K562 (cell line): ENCODE measurements around the gene ASRGL1. TPM values are rescaled to one million over a fixed set of nuclear protein-coding genes. Genes with fewer than 3 reads are reported as not detected.

ENCODE experiments used
- ATAC-seq: fragments of 200-7000 bp; cut with Tn5 transposase; 3 replicates; pipeline ENCODE4 v1.9.1; 2020; ENCODE audit warnings: moderate library complexity
- BruUV-seq: library from RNA; stranded (reverse); fragments of 400-500 nt; replicated peaks from 2 replicates; lab custom pipeline; 2021; lab: Mats Ljungman, UMichigan
- CTCF ChIA-PET: fragments of 300-600 bp; formaldehyde crosslinking; extraction: SDS; loops from one replicate; lab custom pipeline; 2021; ENCODE audit warnings: low intra/inter-chr PET ratio; lab: Yijun Ruan, JAX
- POLR2A ChIA-PET: fragments of 300-600, 350-650 bp; sonication (Branson Sonifier 250); formaldehyde crosslinking; extraction: SDS; loops from one replicate; lab custom pipeline; 2021; ENCODE audit warnings: antibody characterized with exemption, inconsistent platforms; lab: Yijun Ruan, JAX
- DNase-seq, 4 experiments: peaks; one replicate each; pipeline versions ENCODE4 v3.0.0 to v3.0.0-alpha.2; 2011 to 2018; ENCODE audit warnings: low spot score in 3 of 4, mixed read lengths in 3 of 4; ENCODE audit errors: extremely low read depth in 1 of 4
- FAIRE-seq: peaks from 2 replicates; lab custom pipeline; 2011; peaks lifted over from hg19 to GRCh38; lab: Jason Lieb, UNC
- H2AFZ ChIP-seq: 2 replicates; pipeline ENCODE4 v1.6.0; 2011; ENCODE audit warnings: low read depth, low read length, control low read depth, inconsistent platforms
- H3K27ac ChIP-seq: fragments of 200-600 bp; 3 replicates; pipeline ENCODE4 v1.8.0; 2011; ENCODE audit warnings: low read depth, mild to moderate bottlenecking, control low read depth, inconsistent platforms, low read length, moderate library complexity, mixed read lengths; ENCODE audit errors: extremely low read depth
- H3K27me3 ChIP-seq, 2 experiments: fragments of 300-600 bp in 1 of 2; 2 replicates in 1 of 2; 3 replicates in 1 of 2; pipeline versions ENCODE4 v1.6.0 to v1.8.0; 2011; ENCODE audit warnings: inconsistent platforms in 2 of 2, low read length in 2 of 2, mild to moderate bottlenecking in 1 of 2, mixed read lengths in 1 of 2, moderate library complexity in 1 of 2; ENCODE audit not compliant: control insufficient read depth in 2 of 2, insufficient read depth in 2 of 2
- H3K36me3 ChIP-seq: fragments of 300-600 bp; 3 replicates; pipeline ENCODE4 v1.8.0; 2011; ENCODE audit warnings: mild to moderate bottlenecking, low read length, inconsistent platforms; ENCODE audit not compliant: control insufficient read depth, insufficient read depth
- H3K4me1 ChIP-seq, 2 experiments: fragments of 200-600 bp in 1 of 2; replicated peaks in 1 of 2; 2 replicates in 1 of 2; 3 replicates in 1 of 2; pipeline versions ENCODE4 v1.5.1 to v1.8.0; 2011; ENCODE audit warnings: inconsistent platforms in 2 of 2, low read length in 2 of 2, mild to moderate bottlenecking in 1 of 2, mixed read lengths in 1 of 2, moderate library complexity in 1 of 2; ENCODE audit not compliant: control insufficient read depth in 2 of 2, insufficient read depth in 2 of 2
- H3K4me2 ChIP-seq: 2 replicates; pipeline ENCODE4 v1.6.1; 2011; ENCODE audit warnings: low read length, control low read depth, inconsistent platforms, mixed read lengths; ENCODE audit not compliant: insufficient read depth
- H3K4me3 ChIP-seq: fragments of 200-600 bp; sonication (generic), shearing (Covaris generic); 2 replicates; pipeline ENCODE4 v1.5.1; 2016; ENCODE audit warnings: control low read depth, inconsistent platforms
- H3K79me2 ChIP-seq: fragments of 200-600 bp; 3 replicates; pipeline ENCODE4 v1.8.0; 2011; ENCODE audit warnings: low read length, inconsistent platforms; ENCODE audit not compliant: control insufficient read depth, insufficient read depth
- H3K9ac ChIP-seq, 2 experiments: 2 replicates each; pipeline versions ENCODE4 v1.6.0 to v1.6.1; 2011; ENCODE audit warnings: low read depth in 2 of 2, low read length in 2 of 2, control low read depth in 1 of 2, inconsistent platforms in 1 of 2, mild to moderate bottlenecking in 1 of 2, mixed read lengths in 1 of 2; ENCODE audit not compliant: insufficient read depth in 1 of 2
- H3K9me1 ChIP-seq: one replicate; pipeline ENCODE4 v1.6.0; 2011; ENCODE audit warnings: inconsistent platforms, mild to moderate bottlenecking, low read length, moderate library complexity; ENCODE audit not compliant: control insufficient read depth, insufficient read depth
- H3K9me3 ChIP-seq: replicated peaks from 2 replicates; pipeline ENCODE4 v1.5.1; 2011; ENCODE audit warnings: low read depth, low read length, inconsistent platforms; ENCODE audit not compliant: control insufficient read depth, insufficient read depth
- H4K20me1 ChIP-seq: replicated peaks from 2 replicates; pipeline ENCODE4 v1.6.1; 2011; ENCODE audit warnings: low read length, inconsistent platforms, mixed read lengths; ENCODE audit not compliant: control insufficient read depth, insufficient read depth
- PCBP2 ChIP-seq: fragments of 200-400 bp; formaldehyde crosslinking; IDR thresholded peaks from 2 replicates; pipeline ENCODE4 v1.6.1; 2018; ENCODE audit warnings: low read length, low read depth, mild to moderate bottlenecking, moderate library complexity; ENCODE audit not compliant: poor library complexity, severe bottlenecking
- WGBS: fragments of 100-300 bp; shearing (Covaris generic); methylation state at CpG from one replicate; pipeline ENCODE4 v1.1.6; 2016; ENCODE audit warnings: low coverage, mixed read lengths; ENCODE audit not compliant: insufficient coverage; ENCODE audit errors: missing lambda C conversion rate; 5-methylcytosine and 5-hydroxymethylcytosine counted together
- in situ Hi-C: fragments of 300-500 bp; cut with MboI; formaldehyde crosslinking; loops from 4 replicates; pipeline ENCODE4 v1.15.0; 2018; ENCODE audit warnings: inconsistent platforms, mixed read lengths
- intact Hi-C: fragments of 100-400 bp; cut with micrococcal nuclease; formaldehyde crosslinking; loops from 2 replicates; pipeline ENCODE4 v1.14.2; 2022
- polyA plus RNA-seq, 8 experiments: library from polyadenylated mRNA; depleted of rRNA in 4 of 8; stranded (reverse) in 5 of 8; unstranded in 3 of 8; fragments of >200 nt; fragmentation: Nextera tagmentation in 2 of 8; fragmentation: Illumina TruSeq in 1 of 8; extraction: Ambion mirVana in 2 of 8; extraction: Trizol in 1 of 8; gene quantifications; 2 replicates each; pipeline versions ENCODE4 v1.2.1 to v1.2.3, GENCODE V29; 2011 to 2014; ENCODE audit warnings: inconsistent platforms in 1 of 8, missing spikeins in 1 of 8
- total RNA-seq, 7 experiments: library from RNA; depleted of rRNA in 6 of 7; stranded (reverse); fragments of >200 nt in 6 of 7; fragmentation: Illumina TruSeq in 2 of 7; extraction: Trizol in 2 of 7; gene quantifications; 2 replicates each; pipeline versions ENCODE4 v1.2.1 to v1.2.3, GENCODE V29; 2011 to 2021; ENCODE audit warnings: low replicate concordance in 1 of 7
- TF ChIP-seq, protein P1 (sequence below): fragments of 450-650 bp; IDR thresholded peaks from 2 replicates; pipeline ENCODE4 v1.6.1; 2018; ENCODE audit not compliant: partially characterized antibody

ASRGL1 gene
- total and polyA plus RNA-seq, 9 of the 15 experiments (the other 6 are each of a cell fraction or from before 2014, with no cell fraction given): 3.1 to 23.0 (median 11.2) TPM

DNA sequence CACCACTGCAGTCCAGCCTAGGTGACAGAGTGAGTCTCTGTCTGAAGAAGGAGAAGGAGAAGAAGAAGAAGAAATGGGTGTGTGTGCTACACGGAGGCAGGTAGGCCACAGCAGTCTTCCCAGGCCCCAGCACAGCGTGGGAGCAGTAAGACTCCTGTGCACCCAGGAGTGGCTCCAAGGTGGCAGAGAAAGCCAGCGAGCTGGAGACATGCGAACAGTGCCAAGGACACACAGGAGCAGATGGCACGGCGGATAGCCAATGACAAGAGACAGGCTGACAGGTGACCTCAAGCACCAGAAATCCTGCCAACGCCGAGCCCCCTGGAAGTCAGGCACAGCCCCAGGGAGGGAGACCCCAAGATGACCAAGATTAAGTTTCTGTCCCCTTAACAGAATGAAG lies 72.6 kb downstream of the ASRGL1 start:
- ChIA-PET POLR2A (interaction anchor here (0.9 kb wide), 1 partner anchor 9 kb away, joined by 3 read pairs; no protein-coding TSS in a partner anchor), CTCF (no interaction called here)
- H2AFZ ChIP-seq: 0 out of 2 replicates have a peak overlapping the region, but pooled peaks have one; percentile 9
- DNase-seq: no peak
- H3K27ac ChIP-seq: no peak overlapping the region
- H3K9ac ChIP-seq: no peak overlapping the region
- peaks cover 0 to 11% of the 10 kb centered on the region in 2 experiments; a peak in 2 of 5 replicates for H3K4me1 ChIP-seq
- no peak for ATAC-seq
- TF ChIP-seq, protein P1, sequence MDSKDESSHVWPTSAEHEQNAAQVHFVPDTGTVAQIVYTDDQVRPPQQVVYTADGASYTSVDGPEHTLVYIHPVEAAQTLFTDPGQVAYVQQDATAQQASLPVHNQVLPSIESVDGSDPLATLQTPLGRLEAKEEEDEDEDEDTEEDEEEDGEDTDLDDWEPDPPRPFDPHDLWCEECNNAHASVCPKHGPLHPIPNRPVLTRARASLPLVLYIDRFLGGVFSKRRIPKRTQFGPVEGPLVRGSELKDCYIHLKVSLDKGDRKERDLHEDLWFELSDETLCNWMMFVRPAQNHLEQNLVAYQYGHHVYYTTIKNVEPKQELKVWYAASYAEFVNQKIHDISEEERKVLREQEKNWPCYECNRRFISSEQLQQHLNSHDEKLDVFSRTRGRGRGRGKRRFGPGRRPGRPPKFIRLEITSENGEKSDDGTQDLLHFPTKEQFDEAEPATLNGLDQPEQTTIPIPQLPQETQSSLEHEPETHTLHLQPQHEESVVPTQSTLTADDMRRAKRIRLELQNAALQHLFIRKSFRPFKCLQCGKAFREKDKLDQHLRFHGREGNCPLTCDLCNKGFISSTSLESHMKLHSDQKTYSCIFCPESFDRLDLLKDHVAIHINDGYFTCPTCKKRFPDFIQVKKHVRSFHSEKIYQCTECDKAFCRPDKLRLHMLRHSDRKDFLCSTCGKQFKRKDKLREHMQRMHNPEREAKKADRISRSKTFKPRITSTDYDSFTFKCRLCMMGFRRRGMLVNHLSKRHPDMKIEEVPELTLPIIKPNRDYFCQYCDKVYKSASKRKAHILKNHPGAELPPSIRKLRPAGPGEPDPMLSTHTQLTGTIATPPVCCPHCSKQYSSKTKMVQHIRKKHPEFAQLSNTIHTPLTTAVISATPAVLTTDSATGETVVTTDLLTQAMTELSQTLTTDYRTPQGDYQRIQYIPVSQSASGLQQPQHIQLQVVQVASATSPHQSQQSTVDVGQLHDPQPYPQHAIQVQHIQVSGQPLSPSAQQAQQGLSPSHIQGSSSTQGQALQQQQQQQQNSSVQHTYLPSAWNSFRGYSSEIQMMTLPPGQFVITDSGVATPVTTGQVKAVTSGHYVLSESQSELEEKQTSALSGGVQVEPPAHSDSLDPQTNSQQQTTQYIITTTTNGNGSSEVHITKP: no peak
- no peak for TF ChIP-seq PCBP2
- BruUV-seq: no TSS peak
- FAIRE-seq: no peak
- H3K4me3 ChIP-seq: no peak overlapping the region
- intact Hi-C loops (no loop called here), in situ Hi-C loops (no loop called here)
- WGBS: 68% methylated on average over 8 of the region's 8 CpGs
- no peaks in the 10 kb centered on the region for H4K20me1 ChIP-seq
- H3K9me1 ChIP-seq: no peaks in the 10 kb centered on the region
- H3K27me3 ChIP-seq: no peaks in the 10 kb centered on the region
- no peak overlapping the region for H3K4me2 ChIP-seq
- H3K9me3 ChIP-seq: no peaks in the 10 kb centered on the region
- H3K36me3 ChIP-seq: no peaks in the 10 kb centered on the region
- H3K79me2 ChIP-seq: no peaks in the 10 kb centered on the region
